Mammary epithelial cell (primary cell): ENCODE data around the gene TRPV2.
"Not testable (repeated sequence)": the region's sequence is repeated elsewhere in the genome, so short reads cannot be mapped to it uniquely, and the experiment has no call there.

Experiments
- CTCF ChIP-seq, 2 donors: IDR thresholded peaks in 1 of 2; conservative IDR thresholded peaks in 1 of 2; 2 replicates each; pipeline ENCODE4 v1.5.1; 2011 to 2012; ENCODE audit warnings: inconsistent platforms in 2 of 2, low read length in 2 of 2, mild to moderate bottlenecking in 2 of 2, control low read depth in 1 of 2, low read depth in 1 of 2; ENCODE audit not compliant: insufficient read depth in 1 of 2; ENCODE audit errors: extremely low read depth in 1 of 2
- EZH2 ChIP-seq: IDR thresholded peaks from 2 replicates; pipeline ENCODE4 v1.6.1; 2012; ENCODE audit warnings: low read length, inconsistent platforms, borderline replicate concordance

DNA sequence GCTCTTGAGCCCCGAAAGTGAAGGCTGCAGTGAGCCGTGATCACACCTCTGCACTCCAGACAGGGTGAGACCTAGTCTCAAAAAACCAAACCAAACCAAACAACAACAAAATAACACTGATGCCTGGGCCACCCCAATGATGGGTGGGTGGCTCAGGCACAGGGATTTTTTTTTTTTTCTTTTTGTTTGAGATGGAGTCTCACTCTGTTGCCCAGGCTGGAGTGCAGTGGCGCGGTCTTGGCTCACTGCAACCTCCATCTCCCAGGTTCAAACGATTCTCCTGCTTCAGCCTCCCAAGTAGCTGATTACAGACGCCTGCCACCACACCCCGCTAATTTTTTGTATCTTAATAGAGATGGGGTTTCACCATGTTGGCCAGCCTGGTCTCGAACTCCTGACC, 36.9 kb downstream of the TRPV2 start:
- TF ChIP-seq EZH2; CTCF (conservative IDR thresholded peaks at IDR 0.05 in 1 of 2, IDR thresholded peaks at IDR 0.05 in 1 of 2; ENCODE audit: extremely low read depth in 1 of 2, insufficient read depth in 1 of 2, low read depth in 1 of 2, low read length in 2 of 2): not testable (repeated sequence)
